Measurements from ENCODE around the gene PLA2G1B. TPM values are rescaled to one million over a fixed set of nuclear protein-coding genes. Genes with fewer than 3 reads are reported as not detected.

PLA2G1B gene
- total RNA-seq, 1 donor from 2014 or later, result not detected

- H3K4me3 Mint-ChIP-seq, result peak overlapping the region; percentile 92
- peaks cover 35% of the 10 kb centered on the region for H3K4me1 Mint-ChIP-seq (ENCODE audit: unreplicated experiment)
- peaks cover 41% of the 10 kb centered on the region for H3K27me3 Mint-ChIP-seq
Observed at GRCh38 chr12:120370343-120371243, 43.0 kb upstream of the PLA2G1B start.

GRCh38 chr12:120369603-120370342 lies 42.2 kb upstream of the PLA2G1B start:
- H3K27me3 Mint-ChIP-seq, result peaks cover 38% of the 10 kb centered on the region
- no peak for TF ChIP-seq CTCF (conservative IDR thresholded peaks at IDR 0.05)
- H3K9me3 Mint-ChIP-seq, result no peaks in the 10 kb centered on the region
- H3K4me1 Mint-ChIP-seq (ENCODE audit: unreplicated experiment), result peaks cover 37% of the 10 kb centered on the region
- no peak for DNase-seq (ENCODE audit: extremely low spot score, unreplicated experiment)
- H3K27ac Mint-ChIP-seq, result peak overlapping the region; percentile 84
- peak overlapping the region; percentile 92 for H3K4me3 Mint-ChIP-seq
- peaks cover 6% of the 10 kb centered on the region for H3K36me3 Mint-ChIP-seq

More at GRCh38 chr12:120370343-120371243, 43.0 kb upstream of the PLA2G1B start:
- TF ChIP-seq CTCF (conservative IDR thresholded peaks at IDR 0.05), result no peak
- H3K9me3 Mint-ChIP-seq, result no peaks in the 10 kb centered on the region
- DNase-seq (ENCODE audit: extremely low spot score, unreplicated experiment), result no peak
- H3K36me3 Mint-ChIP-seq, result peaks cover 6% of the 10 kb centered on the region
- peak overlapping the region; percentile 84 for H3K27ac Mint-ChIP-seq

GRCh38 chr12:120368789-120369602 lies 41.4 kb upstream of the PLA2G1B start, which contains the start of gene MSI1:
Gene MSI1 (minus strand): TSS chr12:120369164. CDS start chr12:120369091, 73 bp downstream.
- no peak for DNase-seq (ENCODE audit: extremely low spot score, unreplicated experiment)

GRCh38 chr12:120367924-120368788 lies 40.6 kb upstream of the PLA2G1B start:
- Mint-ChIP-seq H3K4me3 (peak overlapping the region; percentile 91), H3K9me3 (no peaks in the 10 kb centered on the region), H3K27ac (peak overlapping the region; percentile 85), H3K27me3 (peaks cover 34% of the 10 kb centered on the region), H3K36me3 (peaks cover 16% of the 10 kb centered on the region), H3K4me1 (ENCODE audit: unreplicated experiment) (peaks cover 51% of the 10 kb centered on the region)
- TF ChIP-seq CTCF (conservative IDR thresholded peaks at IDR 0.05), result no peak
- DNase-seq (ENCODE audit: extremely low spot score, unreplicated experiment), result no peak

More at GRCh38 chr12:120368789-120369602, 41.4 kb upstream of the PLA2G1B start, which contains the start of gene MSI1:
- peaks cover 42% of the 10 kb centered on the region for H3K4me1 Mint-ChIP-seq (ENCODE audit: unreplicated experiment)
- no peak for TF ChIP-seq CTCF (conservative IDR thresholded peaks at IDR 0.05)
- H3K36me3 Mint-ChIP-seq, result peaks cover 11% of the 10 kb centered on the region
- peaks cover 36% of the 10 kb centered on the region for H3K27me3 Mint-ChIP-seq
- H3K4me3 Mint-ChIP-seq, result peak within 1 kb of the TSS; percentile 92
- H3K9me3 Mint-ChIP-seq, result no peaks in the 10 kb centered on the region
- peak within 1 kb of the TSS; percentile 84 for H3K27ac Mint-ChIP-seq

Measured in type B pancreatic cell (in vitro differentiated cells).